Embryonic facial prominence (tissue), 1 donor: ENCODE results near the gene PRKCH.
A peak's percentile ranks its signal among the peaks of the same experiment; 100 is the strongest.

Experiments used
- DNase-seq: peaks from one replicate; pipeline ENCODE4 v3.0.0-alpha.2; 2016; ENCODE audit errors: extremely low spot score

The PRKCH gene

GRCh38 chr14:61531465-61532122, 210.2 kb downstream of the PRKCH start:
- no peak for DNase-seq

DNA sequence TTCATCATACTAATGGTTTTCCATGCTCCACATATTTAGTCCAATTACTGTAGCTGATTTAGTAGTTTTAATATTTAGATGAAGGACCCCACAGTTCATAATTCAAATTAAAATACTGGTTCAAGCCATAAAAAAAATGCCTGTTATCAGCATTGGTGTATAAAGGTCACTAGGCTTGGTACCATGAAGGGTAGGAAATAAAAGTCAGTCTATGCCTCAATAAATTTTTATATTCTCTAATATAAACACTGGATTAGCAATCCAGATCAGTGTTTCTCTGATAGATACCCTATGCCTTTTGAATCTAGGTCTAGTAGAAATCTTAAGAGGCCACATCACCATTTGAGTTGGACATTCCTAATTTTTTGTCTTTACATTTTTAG, 210.7 kb downstream of the PRKCH start:
- DNase-seq: no peak

DNA sequence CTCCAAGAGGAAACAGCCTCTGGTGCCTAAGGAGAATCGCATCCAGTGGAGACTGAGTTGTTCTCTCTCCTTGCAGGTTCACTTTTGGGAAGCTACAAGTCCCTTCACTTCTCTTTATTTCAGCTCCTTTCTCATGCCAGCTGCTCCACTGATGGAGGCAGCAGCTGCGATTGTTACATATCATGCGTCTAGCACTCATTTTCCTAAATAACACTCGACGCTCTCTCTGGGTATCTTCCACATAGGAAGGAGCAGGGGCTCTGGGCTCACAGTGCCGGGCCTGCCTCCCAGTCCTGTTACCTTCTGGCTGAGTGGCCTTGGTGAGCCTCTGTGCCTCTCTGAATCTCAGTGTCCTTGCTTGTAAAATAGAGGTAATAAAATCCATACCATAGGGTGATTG, 211.4 kb downstream of the PRKCH start:
- no peak for DNase-seq

- no peak for DNase-seq
Measured at GRCh38 chr14:61533513-61534255, 212.3 kb downstream of the PRKCH start.

- DNase-seq: no peak
Measured at GRCh38 chr14:61535032-61535431, 213.7 kb downstream of the PRKCH start.

DNA sequence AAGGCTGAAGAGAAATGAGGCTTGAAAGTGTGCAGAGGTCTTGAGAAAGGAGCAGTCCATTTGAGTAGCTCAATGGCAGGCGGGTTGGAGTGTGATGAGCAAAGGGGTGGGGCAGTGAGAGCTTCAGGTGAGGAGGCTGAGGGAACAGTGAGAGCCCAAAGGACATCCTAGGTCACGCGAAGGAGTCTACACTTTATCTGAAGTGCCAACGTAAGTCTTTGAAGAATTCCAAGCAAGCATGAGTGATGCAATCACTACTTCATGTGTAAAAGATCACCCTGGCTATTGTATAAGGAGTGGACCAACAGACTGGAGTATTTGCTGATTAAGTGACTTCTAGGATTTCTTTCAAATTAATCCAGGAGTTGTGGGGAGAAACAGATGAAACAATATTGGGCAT, 214.1 kb downstream of the PRKCH start:
- DNase-seq: no peak

DNA sequence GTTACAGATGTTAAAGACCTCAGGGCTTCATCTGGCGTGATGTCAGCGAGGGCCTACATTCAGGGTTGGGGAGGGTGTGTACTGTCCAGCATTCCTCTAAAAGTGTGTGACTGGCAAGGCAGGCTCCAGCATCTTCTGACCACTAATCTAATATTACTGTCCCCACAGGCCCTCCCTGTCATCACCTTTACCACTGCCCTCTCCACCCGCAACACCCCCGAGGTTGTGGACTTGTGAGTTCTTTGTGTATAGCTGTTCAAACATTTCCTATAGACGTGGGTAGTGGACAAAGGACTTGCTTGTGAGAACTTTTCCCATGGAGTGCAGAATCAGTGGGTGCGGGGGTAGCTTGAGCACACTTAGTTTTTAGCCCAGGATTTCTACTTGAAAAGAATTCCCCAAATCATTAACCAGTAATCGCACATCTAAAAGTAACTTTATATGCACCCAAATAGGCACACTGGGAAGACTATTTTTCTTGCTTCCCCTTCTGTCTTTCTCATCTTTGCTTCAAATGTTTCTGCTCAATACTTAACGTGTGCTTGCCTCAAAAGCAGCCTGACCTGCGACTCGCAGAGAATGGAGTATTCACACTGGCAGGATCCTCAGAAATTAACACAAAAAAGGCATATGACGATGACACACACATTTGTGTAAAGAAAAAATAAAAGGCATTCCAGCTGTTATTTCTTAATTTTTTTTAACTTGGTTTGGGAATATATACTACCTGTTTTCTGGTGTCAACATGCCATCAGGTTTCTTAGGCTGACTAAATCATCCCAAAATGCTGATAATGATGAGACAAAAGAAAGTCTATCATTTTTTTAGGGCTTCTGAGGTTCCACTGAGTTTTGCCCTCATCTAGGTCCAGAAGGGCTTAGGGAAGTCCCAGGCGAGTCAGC, 215.5 kb downstream of the PRKCH start:
- no peak for DNase-seq

DNA sequence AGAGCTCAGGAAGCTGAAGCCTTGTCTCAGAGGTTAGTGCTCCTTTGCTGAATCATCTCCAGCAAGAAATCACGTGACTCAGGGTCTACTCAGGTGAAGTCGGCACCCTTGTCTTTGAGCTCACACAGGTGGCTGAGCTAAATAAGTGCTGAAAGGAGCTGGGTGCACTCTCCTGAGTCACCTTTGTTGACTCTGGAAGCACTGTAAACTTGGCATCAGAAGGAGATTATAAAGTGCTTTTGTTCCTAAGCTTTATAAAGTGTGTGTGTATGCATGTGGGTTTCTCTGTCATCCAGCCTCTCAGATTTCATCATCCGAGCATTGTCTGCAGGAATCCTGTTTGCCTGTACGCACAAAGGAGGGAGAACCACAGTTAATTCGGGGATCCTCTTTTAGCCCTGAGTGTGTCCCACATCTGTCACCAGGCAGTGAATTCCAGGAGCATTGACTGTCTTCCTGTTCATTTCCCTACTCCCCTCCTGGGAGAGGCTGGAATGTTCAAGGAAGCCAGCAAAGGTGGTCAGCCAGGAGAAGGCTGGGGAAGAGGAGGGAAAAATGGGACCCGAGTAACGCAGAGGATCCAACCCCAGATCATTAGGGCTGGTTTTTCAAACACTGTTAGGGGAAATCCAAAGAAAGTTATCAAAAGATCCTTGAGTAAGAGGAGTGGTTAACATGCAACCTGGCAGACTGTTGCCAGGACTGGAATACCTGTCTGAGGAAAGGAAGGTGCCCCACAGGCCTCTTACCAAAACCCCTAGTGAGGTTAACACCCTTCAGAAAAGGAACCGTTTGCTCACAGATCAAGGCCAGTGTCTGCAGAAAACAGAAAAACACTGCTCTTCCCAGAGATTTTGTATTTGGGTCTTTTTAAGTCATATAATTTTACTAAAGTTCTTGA, 216.4 kb downstream of the PRKCH start:
- DNase-seq: peak; percentile 29

DNA sequence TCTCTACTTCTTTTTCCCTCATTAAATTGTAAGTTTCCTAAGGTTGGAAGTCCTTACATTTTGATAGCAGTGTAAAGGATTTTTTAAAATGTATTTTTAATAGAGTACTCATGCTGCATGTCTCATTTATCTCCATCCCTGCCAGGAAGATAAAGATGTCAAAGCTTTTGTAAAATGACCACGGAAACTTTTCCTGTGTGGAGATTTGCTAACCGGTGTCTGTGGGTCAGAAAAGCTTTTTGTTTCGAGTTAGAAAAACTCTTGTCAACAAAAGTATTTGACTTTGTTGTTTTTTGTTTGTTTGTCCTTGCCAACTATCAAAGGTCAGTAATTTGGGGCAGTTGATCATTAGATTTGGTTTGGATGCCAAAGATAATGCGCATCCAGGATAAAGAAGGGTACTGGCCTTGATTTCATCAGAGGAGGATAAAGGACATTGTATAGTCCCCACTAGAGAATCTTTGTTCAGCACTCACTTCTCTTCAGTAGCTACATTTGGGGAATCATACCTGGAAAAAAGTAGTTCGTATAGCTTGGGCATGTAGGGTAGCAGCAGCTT, 217.2 kb downstream of the PRKCH start:
- DNase-seq: no peak

GRCh38 chr14:61539631-61540030, 218.3 kb downstream of the PRKCH start:
- no peak for DNase-seq

DNA sequence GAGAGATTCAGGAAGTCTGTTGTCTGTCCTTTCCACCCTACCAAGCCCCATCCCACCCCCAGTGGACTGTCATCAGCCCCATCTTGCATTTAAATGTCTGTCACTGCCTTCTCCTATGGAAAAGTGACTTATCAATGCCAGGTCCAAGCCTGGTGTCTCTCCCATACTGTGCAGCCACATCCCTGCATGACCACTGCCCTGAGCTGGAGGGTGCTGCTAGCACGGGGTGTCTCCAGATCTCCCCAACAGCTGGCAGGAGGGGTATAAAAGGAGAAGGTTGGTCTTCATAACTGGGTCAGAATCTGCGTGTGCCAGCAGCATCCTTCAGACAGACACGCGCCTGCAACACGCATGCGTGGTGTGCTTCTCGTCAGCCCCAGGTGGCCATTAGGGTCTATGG, 219.6 kb downstream of the PRKCH start:
- DNase-seq: no peak

DNA sequence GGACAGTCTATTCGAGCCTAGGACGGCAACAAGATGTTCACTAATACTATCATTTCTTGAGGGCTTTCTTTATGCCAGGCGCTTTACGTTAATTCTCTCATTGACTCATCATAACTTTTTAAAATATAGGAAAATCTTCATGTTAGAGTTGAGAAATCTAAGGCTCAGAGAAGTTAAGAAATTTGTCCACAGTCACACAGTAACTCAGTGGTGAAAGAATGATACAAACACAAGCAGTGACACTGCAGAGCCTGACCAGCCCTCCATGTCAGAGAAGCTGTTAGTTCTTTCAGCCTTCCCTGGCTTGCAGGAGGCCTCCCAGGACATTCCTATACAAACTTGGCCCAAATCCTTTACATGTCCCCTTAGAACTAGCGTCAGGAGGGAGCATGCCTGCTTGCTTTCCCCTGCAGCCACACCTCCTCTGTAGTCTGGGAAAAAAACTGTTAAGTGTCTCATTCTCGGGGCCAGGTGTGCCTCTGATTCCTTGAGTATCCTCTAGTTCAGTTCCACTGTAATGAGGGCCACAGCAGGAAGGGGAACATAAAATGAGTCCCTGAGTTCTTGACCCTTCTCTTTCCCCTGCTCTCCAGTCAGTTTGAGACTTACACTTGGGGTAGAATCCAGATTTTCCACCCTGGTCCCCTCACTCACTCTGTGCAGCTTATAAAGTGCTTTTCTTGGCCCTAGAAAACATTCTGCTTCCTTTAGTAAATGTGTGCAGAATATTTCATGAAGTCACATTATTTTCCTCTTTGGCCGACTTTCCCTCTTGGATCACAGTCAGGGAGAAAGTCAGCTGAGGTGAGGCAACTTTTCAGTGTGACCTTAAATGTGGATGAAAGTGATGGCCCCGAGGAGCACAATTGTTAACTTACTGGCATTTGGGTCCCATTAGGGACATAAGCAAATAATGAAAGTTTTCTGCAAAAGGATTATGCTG, 221.7 kb downstream of the PRKCH start:
- no peak for DNase-seq

DNA sequence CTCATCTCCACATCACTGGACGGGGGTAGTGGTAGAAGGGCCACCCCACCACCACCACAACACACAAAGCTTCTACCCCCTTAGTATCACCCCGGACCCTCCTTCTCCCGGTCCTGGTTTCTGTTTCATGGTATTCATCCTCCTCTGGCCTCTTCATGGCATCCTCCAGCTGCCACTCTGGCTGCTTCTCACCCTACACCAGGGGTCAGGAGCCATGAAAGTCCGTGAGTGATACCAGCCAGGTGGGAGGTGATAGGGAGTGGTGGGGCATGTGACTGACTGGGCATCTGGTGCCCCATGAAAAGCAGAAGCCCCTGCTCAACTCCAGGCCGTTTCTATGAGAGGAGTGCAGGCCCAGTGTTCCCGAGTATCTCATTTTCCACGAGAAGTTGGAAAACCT, 222.6 kb downstream of the PRKCH start:
- DNase-seq: no peak

DNA sequence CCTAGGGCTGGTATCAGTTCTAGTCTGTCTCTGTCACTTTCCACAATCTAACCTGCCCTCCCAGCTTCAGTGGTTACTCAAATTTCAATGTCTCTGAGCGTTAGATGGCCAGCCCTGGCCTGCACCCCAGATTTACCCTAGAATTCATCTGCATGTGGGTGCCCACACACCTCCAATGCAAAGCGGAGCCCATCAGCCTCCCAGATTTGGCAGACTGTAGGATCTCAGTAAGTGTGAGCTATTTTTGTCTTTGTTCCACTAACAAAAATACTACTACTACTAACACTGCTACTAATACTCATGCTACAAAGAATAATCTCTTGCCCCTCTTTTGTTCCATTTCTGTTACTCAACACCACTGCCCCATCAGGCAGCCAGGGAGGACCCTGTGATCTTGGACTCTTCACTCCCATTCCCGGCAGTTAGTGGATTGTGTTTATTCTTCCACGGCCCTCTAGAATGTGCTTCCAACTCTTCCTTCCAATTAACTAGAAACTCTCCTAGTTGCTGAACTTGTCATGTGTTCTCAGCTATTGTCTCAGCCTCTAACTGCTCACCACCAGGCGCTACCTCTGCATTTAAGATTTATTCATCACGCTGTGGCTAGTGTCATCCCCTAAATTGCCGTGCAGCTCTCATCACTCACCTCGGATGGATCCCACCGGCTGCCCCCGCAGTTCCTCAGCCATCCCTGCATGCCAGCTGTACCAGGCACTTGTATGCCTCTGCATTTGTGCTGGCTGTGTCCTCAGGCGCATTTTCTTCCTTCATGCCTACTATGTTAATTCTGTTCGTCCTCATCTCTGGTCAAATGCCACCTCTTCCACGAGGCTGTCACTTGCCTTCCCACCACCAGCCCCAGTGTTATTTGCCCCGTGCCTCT, 223.3 kb downstream of the PRKCH start:
- DNase-seq: no peak

DNA sequence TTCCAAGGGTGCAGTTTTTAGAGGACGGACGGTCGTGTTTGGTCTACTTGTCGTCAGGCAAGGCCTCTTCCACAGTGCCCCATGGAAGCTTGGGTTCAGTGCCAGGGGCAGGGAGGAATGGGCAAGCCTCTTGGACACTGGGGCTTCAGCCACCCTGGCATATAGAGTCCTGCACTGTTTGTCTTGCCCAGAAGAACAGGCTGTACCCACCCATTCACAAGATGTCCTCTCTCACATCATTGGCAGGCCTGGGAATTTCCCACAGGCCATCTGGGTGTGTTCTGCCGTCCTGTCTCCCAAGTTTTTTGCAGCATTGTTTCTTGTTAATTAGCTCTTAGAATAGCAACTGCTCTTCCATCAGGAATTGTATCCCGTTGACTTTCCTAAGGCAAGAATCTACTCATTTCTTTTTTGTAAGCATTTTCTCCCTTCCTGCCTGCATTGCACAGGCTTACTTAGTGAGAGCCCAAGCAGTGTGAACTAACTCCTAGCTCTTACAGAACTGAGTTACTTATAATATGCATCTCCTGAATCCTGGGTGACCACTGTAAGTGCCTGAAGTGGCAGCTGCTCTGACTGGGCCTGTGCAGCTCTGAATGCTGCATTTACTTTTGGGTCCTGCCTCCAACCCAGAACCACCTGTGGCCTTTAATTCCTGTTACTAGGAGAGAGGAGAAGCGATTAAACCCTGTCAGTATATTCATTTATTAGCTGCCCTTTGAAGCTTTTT, 224.5 kb downstream of the PRKCH start:
- no peak for DNase-seq

- no peak for DNase-seq
Measured at GRCh38 chr14:61547186-61548069, 226.0 kb downstream of the PRKCH start.

GRCh38 chr14:61549425-61549824, 228.0 kb downstream of the PRKCH start:
- DNase-seq: no peak
